Activated CD4-positive, alpha-beta T cell treated with anti-CD3 and anti-CD28 coated beads for 4 hours (primary cell): ENCODE data around the gene RADIL.
"Not testable (repeated sequence)": the region's sequence is repeated elsewhere in the genome, so short reads cannot be mapped to it uniquely, and the experiment has no call there.

Experiments
- DNase-seq, 2 donors: peaks; one replicate each; pipeline ENCODE4 v3.0.0-alpha.2; 2020

Gene RADIL, protein sequence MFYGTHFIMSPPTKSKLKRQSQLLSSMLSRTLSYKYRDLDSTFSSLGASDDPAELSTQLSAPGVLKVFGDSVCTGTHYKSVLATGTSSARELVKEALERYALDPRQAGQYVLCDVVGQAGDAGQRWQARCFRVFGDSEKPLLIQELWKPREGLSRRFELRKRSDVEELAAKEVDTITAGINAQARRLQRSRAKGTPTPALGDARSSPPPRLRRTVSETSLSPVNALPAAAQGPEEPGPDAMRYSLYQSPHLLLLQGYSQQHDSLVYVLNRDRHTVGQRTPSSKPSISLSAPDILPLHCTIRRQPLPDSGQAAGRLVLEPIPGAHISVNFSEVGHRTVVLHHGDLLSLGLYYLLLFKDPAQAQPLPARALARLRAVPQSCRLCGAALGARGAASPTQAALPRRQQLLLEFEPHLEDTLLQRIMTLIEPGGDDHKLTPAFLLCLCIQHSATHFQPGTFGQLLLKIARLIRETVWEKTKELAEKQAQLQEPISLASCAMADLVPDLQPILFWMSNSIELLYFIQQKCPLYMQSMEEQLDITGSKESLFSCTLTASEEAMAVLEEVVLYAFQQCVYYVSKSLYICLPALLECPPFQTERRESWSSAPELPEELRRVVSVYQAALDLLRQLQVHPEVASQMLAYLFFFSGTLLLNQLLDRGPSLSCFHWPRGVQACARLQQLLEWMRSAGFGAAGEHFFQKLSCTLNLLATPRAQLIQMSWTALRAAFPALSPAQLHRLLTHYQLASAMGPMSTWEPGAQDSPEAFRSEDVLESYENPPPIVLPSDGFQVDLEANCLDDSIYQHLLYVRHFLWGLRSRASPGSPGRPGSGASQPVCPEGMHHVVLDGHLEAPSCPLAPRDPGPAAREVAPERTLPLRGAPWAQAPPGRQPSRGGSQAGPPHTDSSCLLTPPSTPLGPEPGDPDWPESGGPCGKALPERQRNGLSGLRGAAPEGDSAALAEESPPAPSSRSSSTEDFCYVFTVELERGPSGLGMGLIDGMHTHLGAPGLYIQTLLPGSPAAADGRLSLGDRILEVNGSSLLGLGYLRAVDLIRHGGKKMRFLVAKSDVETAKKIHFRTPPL

DNA sequence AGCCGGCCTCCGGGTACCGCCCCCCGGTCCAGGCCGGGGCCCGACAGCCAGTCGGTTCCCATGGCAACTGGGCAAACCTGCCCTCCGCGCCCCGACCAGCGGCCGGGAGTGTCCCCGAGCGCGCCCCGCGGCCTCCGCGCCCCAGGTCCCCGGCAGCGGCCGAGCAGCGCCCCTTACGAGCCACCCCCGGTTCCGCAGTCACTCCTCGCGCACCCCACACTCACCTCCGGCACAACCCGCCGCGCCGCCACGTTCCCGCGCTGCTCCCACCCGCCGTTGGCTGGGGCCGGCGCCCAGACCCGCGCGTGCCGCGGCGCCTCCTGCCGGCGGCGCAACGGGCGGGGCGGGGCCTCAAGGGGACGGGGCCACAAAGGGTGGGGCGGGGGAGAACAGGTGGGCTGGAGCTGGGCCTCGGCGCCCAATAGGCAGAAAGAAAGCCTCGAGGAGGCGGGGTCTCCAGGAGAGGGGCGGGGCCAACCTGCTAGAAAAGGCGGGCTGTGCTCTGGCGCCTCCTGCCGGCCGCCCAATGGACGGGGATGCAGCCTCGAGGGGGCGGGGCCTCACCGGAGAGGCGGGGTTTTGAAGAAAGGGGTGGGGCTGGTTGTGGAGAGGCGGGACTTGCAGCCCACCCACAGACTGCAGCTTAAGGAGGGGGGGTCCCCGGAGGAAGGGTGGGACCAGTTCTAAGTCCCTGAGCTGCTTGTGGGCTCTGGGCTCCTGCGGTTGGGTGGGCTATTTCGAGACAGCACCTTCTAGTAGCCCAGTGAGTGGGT lies at the start of gene RADIL:
Gene RADIL, minus strand, starts transcription at position 345 of the 773 bp plus-strand sequence. CDS start 5,577 bp downstream, outside the sequence.
- DNase-seq: peak; percentile 77 to 80

DNA sequence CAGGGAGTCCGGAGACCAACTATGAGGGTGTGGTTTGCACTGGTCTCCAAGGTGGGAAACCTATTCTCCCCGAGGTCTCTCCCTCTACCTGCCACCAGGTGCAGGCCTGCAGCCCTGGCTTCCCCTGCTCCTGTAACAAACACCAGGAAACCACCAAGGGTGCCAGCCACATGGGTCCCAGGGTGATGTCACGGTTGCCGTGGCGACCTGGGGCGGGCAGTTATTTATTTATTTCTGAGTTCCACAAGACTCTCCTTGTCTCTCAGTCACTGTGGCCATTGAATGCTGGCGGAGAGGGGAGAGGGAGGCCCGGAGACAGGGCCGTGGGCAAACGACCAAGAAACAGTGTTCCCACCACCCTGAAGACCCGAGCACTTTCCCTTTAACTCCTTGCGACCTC lies 48.4 kb upstream of the RADIL start:
- no peak for DNase-seq

DNA sequence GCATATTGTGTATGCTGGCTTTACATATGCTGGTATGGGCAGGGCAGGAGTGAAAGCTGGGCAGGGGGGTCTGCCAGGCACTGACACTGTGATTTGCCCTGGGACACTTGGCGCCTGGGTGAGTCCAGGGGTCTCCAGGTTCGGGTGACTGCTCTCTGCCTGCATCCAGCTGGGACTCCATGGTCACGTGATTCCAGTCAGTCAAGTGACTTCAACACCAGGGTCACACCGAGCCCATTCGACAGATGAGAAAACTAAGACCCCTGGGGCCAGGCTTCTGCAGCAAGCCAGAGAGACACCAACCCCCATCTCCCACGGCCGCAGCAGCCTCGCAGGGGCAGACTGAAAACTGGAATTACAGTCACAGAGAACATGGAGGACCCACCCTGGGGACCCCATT lies 45.5 kb upstream of the RADIL start:
- no peak for DNase-seq

DNA sequence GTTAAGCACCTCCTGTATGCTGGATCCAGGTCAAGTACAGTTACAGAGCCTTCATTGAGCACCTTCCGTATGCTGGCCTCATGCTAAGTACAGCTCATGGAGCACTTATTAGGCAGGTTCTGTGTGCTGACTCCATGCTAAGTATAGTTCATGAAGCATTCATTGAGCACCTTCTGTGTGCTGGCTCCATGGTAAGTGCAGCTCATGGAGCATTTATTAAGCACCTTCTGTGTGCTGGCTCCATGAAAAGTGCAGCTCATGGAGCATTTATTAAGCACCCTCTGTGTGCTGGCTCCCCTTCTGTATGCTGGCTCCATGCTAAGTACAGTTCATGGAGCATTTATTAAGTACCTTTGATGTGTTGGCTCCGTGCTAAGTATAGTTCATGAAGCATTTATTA lies 44.9 kb upstream of the RADIL start:
- DNase-seq: no peak

DNA sequence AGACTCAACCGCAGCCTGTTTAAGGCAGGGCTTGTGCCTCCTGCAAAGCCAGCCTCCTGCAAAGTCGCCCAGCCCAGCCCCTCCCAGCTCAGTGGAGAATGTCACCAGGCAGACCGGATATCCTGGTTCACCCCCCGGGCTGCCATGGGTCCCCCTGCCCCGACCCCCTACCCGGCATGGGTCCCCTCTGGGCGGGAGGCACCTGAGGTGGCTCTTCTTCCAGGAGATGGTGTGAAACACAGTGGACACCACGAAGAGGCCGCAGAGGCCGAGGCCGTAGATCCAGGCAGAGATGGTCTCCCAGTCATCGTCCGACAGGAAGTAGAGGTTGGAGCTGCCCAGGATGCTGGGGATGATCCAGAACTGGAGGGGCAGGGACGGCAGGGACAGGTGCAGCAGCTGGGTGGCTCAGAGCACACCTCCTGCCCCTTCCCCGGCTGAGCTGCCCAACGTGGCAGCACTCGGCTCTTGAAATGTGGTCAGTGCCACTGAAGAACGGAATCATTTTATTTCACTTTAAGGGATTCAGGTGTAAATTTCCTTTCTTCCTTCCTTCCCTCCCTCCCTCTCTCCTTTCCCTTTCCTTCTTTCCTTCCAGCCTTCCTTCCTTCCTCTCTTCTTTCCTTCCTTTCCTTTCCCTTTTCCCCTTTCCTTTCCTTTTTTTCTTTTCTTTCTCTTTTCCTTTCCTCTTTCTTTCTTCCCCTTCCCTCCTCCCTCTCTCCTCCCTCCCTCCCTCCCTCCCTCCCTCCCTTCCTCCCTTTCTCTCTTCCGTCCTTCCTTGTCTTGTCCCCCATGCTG lies 36.7 kb upstream of the RADIL start:
- no peak for DNase-seq

DNA sequence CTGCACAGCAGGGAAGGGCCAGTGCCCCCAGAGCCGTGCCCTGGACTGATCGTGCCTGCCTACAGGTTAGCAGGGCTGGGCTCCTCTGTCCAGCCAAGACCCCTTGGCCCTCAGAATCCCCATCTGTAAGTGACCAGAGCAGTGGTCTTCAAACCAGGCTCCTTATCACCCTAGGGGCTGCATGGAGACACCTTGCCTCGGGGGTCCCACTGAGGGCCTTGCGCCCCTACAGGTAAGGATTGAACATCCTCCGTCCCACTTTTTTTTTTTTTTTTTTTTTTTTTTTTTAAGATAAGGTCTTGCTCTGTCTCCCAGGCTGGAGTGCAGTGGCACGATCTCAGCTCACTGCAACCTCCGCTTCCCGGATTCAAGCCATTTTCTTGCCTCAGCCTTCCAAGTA lies 32.6 kb upstream of the RADIL start:
- no peak for DNase-seq

DNA sequence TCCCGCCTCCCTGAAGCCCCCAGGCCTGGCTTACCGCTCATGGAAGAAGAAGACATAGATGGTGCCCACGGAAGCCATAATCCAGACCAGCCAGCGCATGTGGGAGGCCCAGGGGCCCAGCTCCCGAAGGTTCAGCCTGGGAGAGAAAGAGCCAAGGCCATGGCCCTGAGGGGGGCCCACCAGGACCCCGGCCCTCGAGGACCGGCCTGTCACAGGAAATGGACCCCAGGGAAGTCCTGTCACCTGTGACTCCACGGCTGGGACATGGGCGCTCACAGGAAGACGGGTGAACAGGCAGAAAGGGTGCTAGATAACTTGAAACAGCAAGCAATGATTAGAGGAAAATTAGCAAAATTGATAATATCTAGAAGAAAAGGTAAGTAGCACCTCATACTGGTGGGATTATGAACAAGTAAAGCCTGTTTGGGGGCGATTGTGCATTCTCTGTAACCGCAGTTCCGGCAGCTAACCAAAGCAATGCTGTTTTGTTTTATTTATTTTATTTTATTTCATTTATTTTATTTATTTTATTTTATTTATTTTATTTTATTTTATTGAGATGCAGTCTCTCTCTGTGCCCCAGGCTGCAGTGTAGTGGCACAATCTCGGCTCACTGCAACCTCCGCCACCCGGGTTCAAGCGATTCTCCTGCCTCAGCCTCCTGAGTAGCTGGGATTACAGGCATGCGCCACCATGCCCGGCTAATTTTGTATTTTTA lies 27.8 kb upstream of the RADIL start:
- no peak for DNase-seq

DNA sequence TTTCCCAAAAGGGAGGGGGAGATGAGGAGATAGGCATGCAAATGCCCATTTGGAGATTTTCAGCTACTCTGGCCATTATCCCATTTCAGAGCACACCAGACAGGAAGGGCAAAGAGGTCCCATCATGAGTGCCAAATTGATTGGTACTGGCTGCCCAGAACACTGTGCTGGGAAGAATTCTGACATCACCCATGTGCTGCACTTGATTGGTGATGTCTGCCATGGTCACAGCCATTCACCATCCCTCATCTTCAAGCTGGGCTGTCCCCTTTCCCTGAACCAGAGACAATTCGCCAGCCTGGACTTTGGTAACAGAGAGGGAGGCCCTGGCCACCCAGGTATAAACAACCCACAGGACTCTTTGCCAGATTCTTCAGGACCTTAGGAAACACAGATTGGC lies 23.2 kb upstream of the RADIL start:
- no peak for DNase-seq

DNA sequence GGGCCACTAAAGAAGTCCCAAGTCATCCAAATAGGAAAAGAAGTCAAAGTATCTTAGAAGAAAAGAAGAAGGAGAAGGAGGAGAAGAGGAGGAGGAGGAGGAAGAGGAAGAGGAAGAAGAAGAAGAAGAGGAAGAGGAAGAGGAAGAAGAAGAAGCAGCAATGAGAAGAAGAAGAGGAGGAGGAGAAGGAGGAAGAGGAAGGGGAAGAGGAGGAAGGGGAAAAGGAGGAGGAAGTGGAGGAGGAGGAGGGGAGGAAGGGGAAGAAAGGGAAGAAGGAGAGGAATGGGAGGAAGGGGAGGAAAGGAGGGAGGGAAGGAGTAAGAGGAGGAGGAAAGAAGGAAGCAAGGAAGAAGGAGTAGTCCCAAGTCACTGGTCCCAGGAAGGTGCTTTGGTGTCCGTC lies 21.7 kb upstream of the RADIL start:
- DNase-seq: no peak

DNA sequence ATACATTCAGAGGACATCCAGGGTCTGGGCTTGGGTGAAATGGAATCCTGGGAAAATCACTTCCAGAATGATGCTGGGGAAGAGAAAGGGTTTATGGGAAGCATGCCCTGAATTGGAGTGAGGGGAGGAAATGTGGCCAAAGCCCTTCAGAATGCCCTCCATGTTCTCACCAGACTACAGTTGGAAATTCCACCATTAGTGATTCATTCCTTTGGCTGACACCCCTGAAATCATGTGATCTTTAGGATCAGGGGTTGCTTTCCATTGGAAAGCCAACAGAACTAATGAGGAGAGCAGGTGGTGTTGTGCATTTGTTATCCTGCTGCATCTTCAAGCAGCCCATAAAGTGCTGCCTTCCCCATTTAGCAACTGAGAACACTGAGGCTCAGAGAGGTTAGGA lies 20.8 kb upstream of the RADIL start:
- DNase-seq: no peak

DNA sequence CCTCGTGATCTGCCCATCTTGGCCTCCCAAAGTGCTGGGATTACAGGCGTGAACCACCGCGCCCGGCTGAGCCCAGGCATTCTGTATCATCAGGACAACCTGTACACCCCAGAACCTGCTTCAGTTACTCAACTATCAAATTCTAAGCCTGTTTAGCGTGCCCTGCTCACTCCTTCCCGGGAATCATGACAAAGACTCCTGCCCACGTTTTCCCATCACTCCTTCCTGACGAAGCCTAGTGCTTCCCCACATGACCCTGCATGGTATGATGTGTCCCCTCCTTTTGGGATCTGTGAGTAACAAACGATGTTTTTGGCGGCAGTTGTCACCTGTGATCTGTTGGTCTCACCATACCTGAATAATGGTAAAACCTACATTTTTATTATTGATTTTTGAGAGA lies 12.2 kb upstream of the RADIL start:
- no peak for DNase-seq

DNA sequence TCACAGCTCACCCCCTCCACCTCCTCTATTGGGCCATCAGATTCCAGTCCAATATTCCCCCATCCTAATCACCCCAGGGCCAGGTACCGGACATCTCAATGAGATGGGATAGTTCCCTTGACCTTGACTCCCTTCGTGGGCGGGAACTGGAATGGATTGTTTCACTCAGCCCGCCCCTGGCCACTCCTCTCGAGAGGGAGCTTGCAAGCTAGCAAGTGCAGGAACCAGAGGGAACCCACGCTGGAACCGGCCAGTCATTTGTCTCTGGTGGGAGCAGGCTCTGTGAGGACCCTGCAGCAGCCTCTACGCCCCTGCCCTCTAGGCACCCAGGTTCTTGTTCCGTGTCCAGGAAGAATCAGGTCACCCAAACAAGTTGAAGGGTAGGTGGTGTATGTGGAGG lies 11.0 kb upstream of the RADIL start:
- no peak for DNase-seq

DNA sequence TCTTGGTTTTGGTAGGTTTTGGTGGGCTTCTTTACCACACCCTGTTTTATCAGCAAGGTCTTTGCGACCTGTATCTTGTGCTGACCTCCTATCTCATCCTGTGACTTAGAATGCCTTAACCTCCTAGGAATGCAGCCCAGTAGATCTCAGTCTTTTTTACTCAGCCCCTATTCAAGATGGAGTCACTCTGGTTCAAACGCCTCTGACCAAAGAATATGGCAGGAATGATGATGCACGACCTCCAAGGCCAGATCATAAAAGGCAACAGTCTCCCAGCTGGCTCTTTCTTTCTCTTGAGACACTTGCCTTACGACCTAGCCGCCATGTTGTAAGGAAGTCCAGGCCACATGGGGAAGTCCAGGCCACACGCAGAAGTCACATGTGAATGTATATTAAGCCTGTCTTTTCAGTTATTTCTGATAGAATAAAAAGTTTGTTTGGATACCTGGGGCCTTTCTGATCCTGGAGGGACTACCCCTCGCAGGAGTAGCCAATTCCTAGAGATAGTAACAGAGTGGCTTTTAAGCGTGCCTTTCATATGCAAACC lies 10.5 kb upstream of the RADIL start:
- no peak for DNase-seq

DNA sequence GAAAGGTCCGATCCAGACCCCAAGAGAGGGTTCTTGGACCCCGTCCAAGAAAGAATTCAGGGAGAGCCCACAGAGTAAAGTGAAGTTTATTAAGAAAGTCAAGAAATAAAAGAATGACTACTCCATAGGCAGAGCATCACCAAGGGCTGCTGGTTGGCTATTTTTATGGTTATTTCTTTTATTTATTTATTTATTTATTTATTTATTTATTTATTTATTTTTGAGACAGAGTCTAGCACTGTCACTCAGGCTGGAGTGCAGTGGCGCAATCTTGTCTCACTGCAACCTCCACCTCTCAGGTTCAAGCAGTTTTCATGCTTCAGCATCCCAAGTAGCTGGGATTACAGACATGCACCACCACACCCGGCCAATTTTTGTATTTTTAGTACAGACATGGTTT lies 9.7 kb upstream of the RADIL start:
- not testable (repeated sequence) for DNase-seq

DNA sequence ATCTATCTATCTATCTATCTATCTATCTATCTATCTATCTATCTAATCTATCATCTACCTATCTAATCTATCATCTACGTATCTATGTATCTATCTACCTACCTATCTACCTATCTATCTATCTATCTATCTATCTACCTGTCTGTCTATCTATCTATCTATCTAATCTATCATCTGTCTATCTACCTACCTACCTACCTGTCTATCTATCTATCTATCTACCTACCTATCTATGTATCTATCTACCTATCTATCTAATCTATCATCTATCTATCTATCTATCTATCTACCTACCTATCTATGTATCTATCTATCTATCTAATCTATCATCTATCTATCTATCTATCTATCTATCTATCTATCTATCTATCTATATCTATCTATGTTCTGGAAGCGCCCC lies 8.0 kb upstream of the RADIL start:
- DNase-seq: not testable (repeated sequence)

DNA sequence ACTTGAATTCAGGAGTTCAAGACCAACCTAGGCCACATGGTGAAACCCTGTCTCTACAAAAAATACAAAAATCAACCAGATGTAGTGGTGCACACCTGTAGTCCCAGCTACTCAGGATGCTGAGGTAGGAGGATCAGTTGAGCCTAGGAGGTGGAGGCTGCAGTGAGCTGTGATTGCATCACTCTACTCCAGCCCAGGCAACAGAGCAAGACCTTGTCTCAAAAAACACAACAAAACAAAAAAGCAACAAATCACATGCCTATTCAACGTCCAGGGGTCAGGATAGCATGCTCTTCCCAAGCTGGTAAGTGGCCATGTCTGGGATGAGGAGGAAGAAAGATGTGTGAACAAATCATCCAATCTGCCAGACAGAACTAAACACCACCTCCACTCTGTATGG lies 6.2 kb upstream of the RADIL start:
- no peak for DNase-seq

DNA sequence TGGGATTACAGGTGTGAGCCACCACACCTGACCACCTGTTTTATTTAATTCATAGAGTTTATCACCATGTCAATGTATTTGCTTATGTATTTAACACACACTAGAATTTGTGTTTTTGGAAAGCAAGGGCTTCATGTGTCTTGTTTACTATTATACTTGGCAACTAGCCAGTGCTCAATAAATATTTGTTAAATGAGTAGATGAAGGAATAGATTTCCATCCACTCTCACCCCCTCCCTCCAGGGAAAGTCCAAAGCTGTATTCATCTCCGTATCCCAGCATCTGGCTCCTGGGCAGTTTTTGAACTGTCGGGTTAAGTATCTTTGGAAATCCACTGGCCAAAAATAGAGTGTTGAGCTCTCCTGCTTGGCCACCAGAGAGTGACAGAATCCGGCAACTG lies 4.6 kb upstream of the RADIL start:
- DNase-seq: no peak

DNA sequence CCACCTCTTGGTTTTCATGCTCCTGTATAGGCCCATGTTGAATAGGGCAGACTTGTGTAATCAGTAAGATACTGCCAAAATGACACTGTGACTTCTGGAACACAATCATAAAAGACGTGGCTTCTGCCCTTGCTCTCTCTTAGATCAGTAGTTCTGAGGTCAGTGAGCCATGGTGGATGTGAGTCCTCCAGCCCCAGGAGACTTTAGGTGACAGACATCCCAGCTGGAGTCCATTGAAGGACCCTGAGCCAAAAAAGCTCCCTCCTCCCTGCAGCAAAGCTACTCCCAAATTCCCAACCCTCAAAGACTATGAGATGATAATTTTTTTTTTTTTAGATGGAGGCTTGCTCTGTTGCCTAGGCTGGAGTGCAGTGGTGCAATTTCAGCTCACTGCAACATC lies 3.2 kb upstream of the RADIL start:
- no peak for DNase-seq

DNA sequence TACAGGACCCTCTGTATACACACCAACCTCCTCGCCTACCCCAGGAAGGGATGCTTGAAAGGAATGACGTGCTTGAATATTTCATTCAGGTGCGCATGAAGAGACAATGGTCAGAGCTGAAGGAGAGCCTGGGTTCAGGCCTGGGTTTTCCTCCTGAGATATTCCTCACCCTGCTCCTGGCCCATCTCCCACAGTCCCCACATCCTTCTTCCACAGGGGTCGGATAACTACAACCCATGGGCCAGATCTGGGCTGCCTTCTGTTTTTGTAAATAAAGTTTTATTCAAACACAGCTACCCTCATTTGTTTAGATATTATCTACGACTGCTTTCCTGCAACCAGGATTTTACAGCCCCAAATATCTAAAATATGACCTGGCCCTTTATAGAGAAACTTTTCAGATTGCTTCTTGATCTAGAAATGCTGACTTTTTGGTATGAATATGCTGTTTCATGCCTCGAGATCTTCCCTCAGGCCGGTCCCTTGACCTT lies 1.8 kb upstream of the RADIL start:
- no peak for DNase-seq

DNA sequence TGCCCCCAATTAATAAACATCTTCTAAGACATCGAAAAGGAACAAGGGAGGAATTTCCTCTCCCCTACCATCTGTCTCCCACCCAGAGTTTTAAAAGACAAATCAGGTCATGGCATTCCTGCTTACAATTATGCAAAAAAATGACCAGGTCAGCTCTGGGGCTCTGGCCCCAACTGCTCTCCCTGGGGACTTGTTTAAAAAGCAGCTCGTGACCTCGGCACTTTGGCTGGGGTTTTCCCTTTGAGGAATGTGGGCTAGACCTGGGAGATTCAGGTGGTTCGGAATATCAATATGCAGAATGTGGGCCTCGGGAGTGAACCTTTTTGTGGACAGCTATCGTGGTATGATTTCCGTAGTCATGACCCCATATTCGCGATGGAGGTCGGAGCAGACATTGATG lies 648 bp upstream of the RADIL start:
- no peak for DNase-seq

DNA sequence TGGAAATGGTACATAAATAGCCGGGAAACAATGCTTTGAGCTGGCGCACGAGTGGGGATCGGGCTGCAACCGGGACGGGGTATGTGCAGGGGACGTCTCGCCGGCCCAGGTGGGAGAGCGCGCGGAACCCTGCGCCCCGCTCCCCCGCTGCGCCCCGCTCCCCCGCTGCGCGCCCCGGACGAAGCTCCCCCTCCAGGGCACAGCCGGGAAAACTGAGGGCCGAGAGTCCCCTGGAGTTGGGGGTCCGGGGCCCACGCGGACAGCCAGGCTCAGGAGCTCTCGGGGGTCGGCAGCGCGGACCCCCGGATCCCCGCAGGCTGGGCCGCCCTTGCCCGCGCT lies 514 bp downstream of the RADIL start:
- DNase-seq: no peak
